VCaP (cell line): ENCODE results near the gene RILP.
A peak's percentile ranks its signal among the peaks of the same experiment; 100 is the strongest.

Source experiments
- H3K27ac ChIP-seq: fragments of 450-650 bp; 2 replicates; pipeline ENCODE4 v1.5.1; 2017
- CTCF ChIP-seq: fragments of 450-650 bp; conservative IDR thresholded peaks from 2 replicates; pipeline ENCODE4 v1.5.1; 2017; ENCODE audit warnings: mild to moderate bottlenecking, moderate library complexity

Gene RILP

GRCh38 chr17:1651559-1651844 is 1.8 kb upstream of the RILP start:
- H3K27ac ChIP-seq = peak overlapping the region; percentile 90
- TF ChIP-seq CTCF = no peak

- peak overlapping the region; percentile 90 for H3K27ac ChIP-seq
- TF ChIP-seq CTCF = no peak
Measured at GRCh38 chr17:1650731-1651558, 1.3 kb upstream of the RILP start.

GRCh38 chr17:1648963-1649843 is 463 bp downstream of the RILP start:
- peak overlapping the region; percentile 90 for H3K27ac ChIP-seq

GRCh38 chr17:1648173-1648962 is 1.3 kb downstream of the RILP start:
- no peak for TF ChIP-seq CTCF
- H3K27ac ChIP-seq = peak overlapping the region; percentile 90

More at GRCh38 chr17:1648963-1649843, 463 bp downstream of the RILP start:
- peak; percentile 98 for TF ChIP-seq CTCF

- peak overlapping the region; percentile 90 for H3K27ac ChIP-seq
- TF ChIP-seq CTCF = no peak
Measured at GRCh38 chr17:1647802-1648171, 1.9 kb downstream of the RILP start.

- TF ChIP-seq CTCF = no peak
- no peak overlapping the region for H3K27ac ChIP-seq
Measured at GRCh38 chr17:1646199-1646875, 3.3 kb downstream of the RILP start.
